SH-SY5Y (cell line): Measurements from ENCODE around the gene ENTREP1.

Experiments used
- GATA2 ChIP-seq: IDR thresholded peaks from 2 replicates; pipeline ENCODE4 v1.6.1; 2011; ENCODE audit warnings: mild to moderate bottlenecking, low read depth, low read length
- GATA3 ChIP-seq: IDR thresholded peaks from 2 replicates; pipeline ENCODE4 v1.6.1; 2011; ENCODE audit warnings: low read depth, mild to moderate bottlenecking, low read length, moderate library complexity

GRCh38 chr9:69279733-69280132 lies 45.3 kb upstream of the ENTREP1 start:
- no peak for TF ChIP-seq GATA3
- no peak for TF ChIP-seq GATA2
